ENCODE data around the gene HIVEP3. TPM values are rescaled to one million over a fixed set of nuclear protein-coding genes. Genes with fewer than 3 reads are reported as not detected.

The HIVEP3 gene
- total RNA-seq, 2 donors from 2014 or later: 0.13 to 0.99 TPM

DNA sequence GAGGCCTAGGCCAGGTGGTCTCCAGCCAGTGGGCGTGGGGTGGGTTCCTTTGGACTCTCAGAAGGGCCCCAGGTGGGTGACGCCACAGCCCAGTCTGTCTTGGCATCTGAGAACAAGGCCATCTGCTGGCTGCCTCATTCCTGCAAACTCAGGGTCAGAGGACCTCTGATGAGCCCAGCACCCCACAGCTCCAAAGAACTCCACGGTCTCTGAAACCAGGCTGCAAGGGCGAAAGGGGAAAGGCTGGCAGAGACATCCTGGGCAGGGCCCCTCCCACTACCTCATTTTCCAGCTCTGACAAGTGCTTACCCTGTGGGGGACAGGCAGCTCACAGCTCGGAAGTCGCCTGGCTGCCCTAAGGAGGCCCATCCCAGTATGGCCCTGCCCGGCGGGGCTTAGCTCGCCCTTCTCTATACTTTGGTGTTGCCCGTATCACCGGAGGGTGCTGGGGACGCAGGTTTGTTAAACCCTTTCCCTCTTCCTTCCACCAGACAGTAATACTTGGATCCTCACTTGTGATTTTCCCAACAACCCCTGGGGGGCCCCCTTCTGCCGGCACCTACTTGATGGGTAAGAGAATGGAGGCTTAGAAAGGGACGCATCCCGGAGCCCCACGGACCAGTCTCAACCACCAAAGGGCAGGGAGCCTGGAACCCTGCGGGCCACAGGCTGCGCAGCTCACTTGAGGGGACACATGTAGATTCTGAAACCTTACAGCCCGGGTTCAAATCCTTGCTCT lies 423.3 kb downstream of the HIVEP3 start:
- H3K9me3 ChIP-seq (ENCODE audit: control insufficient read depth, low read length): no peaks in the 10 kb centered on the region
- peaks cover 11% of the 10 kb centered on the region for H3K4me1 ChIP-seq (ENCODE audit: control insufficient read depth, insufficient read depth, low read length)
- Mint-ChIP-seq H3K4me1 (peaks cover 8% of the 10 kb centered on the region), H3K9me3 (no peaks in the 10 kb centered on the region), H3K27me3 (ENCODE audit: insufficient read depth) (peaks cover 6% of the 10 kb centered on the region), H3K4me3 (peak overlapping the region; percentile 40), H3K27ac (peak overlapping the region; percentile 90), H3K36me3 (ENCODE audit: low read depth) (no peaks in the 10 kb centered on the region)
- TF ChIP-seq, protein P1, sequence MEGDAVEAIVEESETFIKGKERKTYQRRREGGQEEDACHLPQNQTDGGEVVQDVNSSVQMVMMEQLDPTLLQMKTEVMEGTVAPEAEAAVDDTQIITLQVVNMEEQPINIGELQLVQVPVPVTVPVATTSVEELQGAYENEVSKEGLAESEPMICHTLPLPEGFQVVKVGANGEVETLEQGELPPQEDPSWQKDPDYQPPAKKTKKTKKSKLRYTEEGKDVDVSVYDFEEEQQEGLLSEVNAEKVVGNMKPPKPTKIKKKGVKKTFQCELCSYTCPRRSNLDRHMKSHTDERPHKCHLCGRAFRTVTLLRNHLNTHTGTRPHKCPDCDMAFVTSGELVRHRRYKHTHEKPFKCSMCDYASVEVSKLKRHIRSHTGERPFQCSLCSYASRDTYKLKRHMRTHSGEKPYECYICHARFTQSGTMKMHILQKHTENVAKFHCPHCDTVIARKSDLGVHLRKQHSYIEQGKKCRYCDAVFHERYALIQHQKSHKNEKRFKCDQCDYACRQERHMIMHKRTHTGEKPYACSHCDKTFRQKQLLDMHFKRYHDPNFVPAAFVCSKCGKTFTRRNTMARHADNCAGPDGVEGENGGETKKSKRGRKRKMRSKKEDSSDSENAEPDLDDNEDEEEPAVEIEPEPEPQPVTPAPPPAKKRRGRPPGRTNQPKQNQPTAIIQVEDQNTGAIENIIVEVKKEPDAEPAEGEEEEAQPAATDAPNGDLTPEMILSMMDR (conservative IDR thresholded peaks at IDR 0.05): peak; percentile 57
- H3K9ac ChIP-seq (ENCODE audit: extremely low read depth, low read length, poor library complexity, severe bottlenecking): no peak overlapping the region
- peak; percentile 87 for DNase-seq
- no peak overlapping the region for H3K4me3 ChIP-seq (ENCODE audit: low read length)
- peak overlapping the region; percentile 63 for H3K27ac ChIP-seq (ENCODE audit: low read depth, low read length)
- no peaks in the 10 kb centered on the region for H3K36me3 ChIP-seq (ENCODE audit: control insufficient read depth, insufficient read depth, low read length)
- no peaks in the 10 kb centered on the region for H3K27me3 ChIP-seq (ENCODE audit: control insufficient read depth, insufficient read depth, low read length, poor library complexity, severe bottlenecking)
- WGBS, 2 experiments (ENCODE audit: insufficient coverage in 1 of 2, insufficient read length in 1 of 2): 67 to 76% methylated on average over 16 to 19 of the region's 19 CpGs

DNA sequence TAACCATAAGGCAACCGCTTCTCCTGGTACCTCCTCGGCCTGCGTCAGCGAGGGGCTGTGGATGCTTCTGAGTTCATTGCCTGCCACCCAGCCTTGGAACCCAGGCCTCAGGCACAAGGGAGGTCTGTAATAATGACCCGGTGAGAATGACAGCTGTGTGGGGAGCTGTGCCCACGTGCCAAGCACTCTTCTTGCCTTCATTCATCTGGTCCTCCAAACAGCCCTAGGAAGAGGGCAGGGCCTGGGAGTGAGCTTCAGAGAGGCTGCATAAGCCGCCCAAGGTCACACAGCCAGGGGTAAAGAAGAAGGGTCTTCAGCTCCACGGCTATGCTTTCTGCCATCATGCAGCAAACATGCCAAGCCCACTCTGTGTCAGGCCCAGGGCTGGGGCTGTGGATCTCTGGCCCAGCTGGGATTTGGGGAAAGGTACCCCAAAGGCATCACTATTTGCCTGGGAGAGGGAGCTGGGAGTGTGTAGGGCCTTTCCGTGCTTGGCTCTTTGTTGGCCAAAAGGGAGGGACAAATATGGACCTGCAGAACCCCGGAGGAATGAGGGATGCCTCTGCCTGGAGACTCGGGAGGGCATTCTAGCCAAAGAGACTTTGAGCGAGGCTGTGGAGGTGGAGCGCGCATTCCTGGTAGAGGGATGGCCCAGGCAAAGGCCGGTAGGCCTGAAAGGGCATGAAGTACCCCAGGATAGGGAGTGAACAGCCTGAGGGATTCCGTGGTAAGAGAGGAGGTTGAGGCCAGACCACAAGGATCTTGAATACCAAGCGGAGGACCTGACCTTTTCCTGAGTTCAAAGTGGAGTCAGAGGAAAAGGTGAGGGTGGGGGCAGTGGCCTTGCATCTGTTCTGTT lies 424.1 kb downstream of the HIVEP3 start:
- TF ChIP-seq, protein P1 (conservative IDR thresholded peaks at IDR 0.05): no peak
- Histone ChIP-seq H3K9me3 (ENCODE audit: control insufficient read depth, low read length) (no peaks in the 10 kb centered on the region), H3K4me3 (ENCODE audit: low read length) (no peak overlapping the region), H3K27me3 (ENCODE audit: control insufficient read depth, insufficient read depth, low read length, poor library complexity, severe bottlenecking) (no peaks in the 10 kb centered on the region), H3K27ac (ENCODE audit: low read depth, low read length) (no peak overlapping the region), H3K9ac (ENCODE audit: extremely low read depth, low read length, poor library complexity, severe bottlenecking) (no peak overlapping the region), H3K36me3 (ENCODE audit: control insufficient read depth, insufficient read depth, low read length) (no peaks in the 10 kb centered on the region), H3K4me1 (ENCODE audit: control insufficient read depth, insufficient read depth, low read length) (peaks cover 8% of the 10 kb centered on the region)
- Mint-ChIP-seq H3K27me3 (ENCODE audit: insufficient read depth) (peaks cover 12% of the 10 kb centered on the region), H3K36me3 (ENCODE audit: low read depth) (no peaks in the 10 kb centered on the region), H3K4me3 (no peak overlapping the region), H3K9me3 (no peaks in the 10 kb centered on the region), H3K4me1 (peaks cover 8% of the 10 kb centered on the region), H3K27ac (no peak overlapping the region)
- no peak for DNase-seq
- WGBS, 2 experiments (ENCODE audit: insufficient coverage in 1 of 2, insufficient read length in 1 of 2): 85 to 86% methylated on average over 13 to 17 of the region's 17 CpGs

DNA sequence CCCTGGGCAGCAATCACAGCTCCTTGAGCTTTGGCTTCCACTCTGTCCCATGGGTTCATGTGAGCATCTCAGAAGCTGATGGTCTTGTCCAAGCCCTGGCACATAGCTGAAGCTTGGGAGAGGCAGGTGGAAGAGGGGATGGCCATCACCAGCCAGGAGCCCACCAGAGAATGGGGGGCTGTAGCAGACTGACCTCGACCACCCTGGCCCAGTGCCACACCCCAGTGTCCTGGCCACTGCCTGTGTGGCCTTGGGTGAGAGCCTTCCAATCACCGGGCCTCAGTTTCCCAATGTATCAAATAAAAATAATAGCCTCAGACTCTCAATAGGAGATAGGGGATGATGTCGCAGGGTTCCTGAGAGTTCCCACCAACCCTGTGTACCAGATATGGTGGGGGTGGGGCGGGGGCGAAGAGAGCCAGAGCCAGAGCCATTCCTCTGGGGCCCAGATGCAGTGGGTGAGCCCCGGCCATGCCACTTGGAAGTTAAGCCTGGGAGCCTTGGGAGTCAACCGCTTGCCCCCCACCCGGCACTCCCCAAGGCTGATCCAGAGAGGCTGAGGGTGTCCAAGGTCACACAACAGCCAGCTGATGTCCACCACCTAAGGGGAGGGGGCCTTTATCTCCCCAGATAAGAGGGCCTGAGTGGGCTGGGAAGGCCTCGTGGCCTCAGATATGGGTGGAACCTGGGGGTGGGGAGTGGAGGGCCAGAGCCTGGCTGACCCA lies 424.9 kb downstream of the HIVEP3 start:
- Histone ChIP-seq H3K27me3 (ENCODE audit: control insufficient read depth, insufficient read depth, low read length, poor library complexity, severe bottlenecking) (no peaks in the 10 kb centered on the region), H3K4me3 (ENCODE audit: low read length) (no peak overlapping the region), H3K36me3 (ENCODE audit: control insufficient read depth, insufficient read depth, low read length) (no peaks in the 10 kb centered on the region), H3K9ac (ENCODE audit: extremely low read depth, low read length, poor library complexity, severe bottlenecking) (no peak overlapping the region), H3K4me1 (ENCODE audit: control insufficient read depth, insufficient read depth, low read length) (peaks cover 8% of the 10 kb centered on the region), H3K27ac (ENCODE audit: low read depth, low read length) (no peak overlapping the region), H3K9me3 (ENCODE audit: control insufficient read depth, low read length) (no peaks in the 10 kb centered on the region)
- no peak for DNase-seq
- H3K9me3 Mint-ChIP-seq: no peaks in the 10 kb centered on the region
- H3K4me3 Mint-ChIP-seq: no peak overlapping the region
- TF ChIP-seq, protein P1 (conservative IDR thresholded peaks at IDR 0.05): no peak
- H3K27me3 Mint-ChIP-seq (ENCODE audit: insufficient read depth): peaks cover 14% of the 10 kb centered on the region
- no peak overlapping the region for H3K27ac Mint-ChIP-seq
- 95 to 100% methylated on average over 6 to 8 of the region's 9 CpGs for WGBS, 2 experiments (ENCODE audit: insufficient coverage in 1 of 2, insufficient read length in 1 of 2)
- peaks cover 8% of the 10 kb centered on the region for H3K4me1 Mint-ChIP-seq
- no peaks in the 10 kb centered on the region for H3K36me3 Mint-ChIP-seq (ENCODE audit: low read depth)
